ENCODE data around the gene ADCY5. TPM values are rescaled to one million over a fixed set of nuclear protein-coding genes. Genes with fewer than 3 reads are reported as not detected.
A peak's percentile ranks its signal among the peaks of the same experiment; 100 is the strongest.

ADCY5 gene
- total and polyA plus RNA-seq, 2 donors from 2014 or later: 7.1 to 33.6 TPM

DNA sequence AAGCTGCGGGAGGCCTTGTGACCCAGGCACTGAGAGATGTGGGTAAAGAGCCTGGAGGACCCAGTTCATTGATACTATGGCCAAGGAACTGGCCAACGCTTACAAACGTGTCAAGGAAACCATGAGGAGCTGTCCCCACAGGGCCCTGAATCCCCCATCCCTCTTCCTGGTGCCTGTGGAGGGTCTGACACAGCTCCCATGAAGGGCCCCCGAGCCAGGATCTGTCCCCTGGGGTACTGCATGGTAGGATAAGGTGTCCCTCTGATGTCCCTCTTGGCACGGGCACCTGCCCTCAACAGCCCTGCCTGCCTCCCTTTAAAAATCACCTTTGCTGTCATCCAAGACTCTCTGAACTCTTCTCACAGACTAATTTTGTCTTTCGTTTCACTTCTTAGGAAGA lies 122.4 kb downstream of the ADCY5 start:
- intact Hi-C loops (cut with DNase I): loop anchor here (5.0 to 10.0 kb wide), 2 partner anchors 161 to 228 kb away; no protein-coding TSS in a partner anchor
- H3K9ac ChIP-seq (ENCODE audit: low read length in 3 of 3): no peak overlapping the region
- H3K4me3 ChIP-seq (ENCODE audit: low read length in 3 of 3): no peak overlapping the region
- H3K27me3 ChIP-seq (ENCODE audit: control insufficient read depth, insufficient read depth, low read length): no peaks in the 10 kb centered on the region
- FAIRE-seq (no peak), DNase-seq (peak in 1 of 5 donors; percentile 43)
- H3K9me3 ChIP-seq (ENCODE audit: control insufficient read depth in 2 of 3, insufficient read depth in 1 of 3, low read length in 3 of 3): no peaks in the 10 kb centered on the region
- H3K4me1 ChIP-seq (ENCODE audit: control insufficient read depth in 2 of 3, insufficient read depth in 2 of 3, low read depth in 1 of 3, low read length in 3 of 3): peaks cover 0 to 7% (median 5%) of the 10 kb centered on the region in 3 donors
- TF ChIP-seq, protein P1, sequence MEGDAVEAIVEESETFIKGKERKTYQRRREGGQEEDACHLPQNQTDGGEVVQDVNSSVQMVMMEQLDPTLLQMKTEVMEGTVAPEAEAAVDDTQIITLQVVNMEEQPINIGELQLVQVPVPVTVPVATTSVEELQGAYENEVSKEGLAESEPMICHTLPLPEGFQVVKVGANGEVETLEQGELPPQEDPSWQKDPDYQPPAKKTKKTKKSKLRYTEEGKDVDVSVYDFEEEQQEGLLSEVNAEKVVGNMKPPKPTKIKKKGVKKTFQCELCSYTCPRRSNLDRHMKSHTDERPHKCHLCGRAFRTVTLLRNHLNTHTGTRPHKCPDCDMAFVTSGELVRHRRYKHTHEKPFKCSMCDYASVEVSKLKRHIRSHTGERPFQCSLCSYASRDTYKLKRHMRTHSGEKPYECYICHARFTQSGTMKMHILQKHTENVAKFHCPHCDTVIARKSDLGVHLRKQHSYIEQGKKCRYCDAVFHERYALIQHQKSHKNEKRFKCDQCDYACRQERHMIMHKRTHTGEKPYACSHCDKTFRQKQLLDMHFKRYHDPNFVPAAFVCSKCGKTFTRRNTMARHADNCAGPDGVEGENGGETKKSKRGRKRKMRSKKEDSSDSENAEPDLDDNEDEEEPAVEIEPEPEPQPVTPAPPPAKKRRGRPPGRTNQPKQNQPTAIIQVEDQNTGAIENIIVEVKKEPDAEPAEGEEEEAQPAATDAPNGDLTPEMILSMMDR (IDR thresholded peaks at IDR 0.05; ENCODE audit: borderline replicate concordance, extremely low read depth, insufficient read depth): no peak
- H3K36me3 ChIP-seq (ENCODE audit: control insufficient read depth in 2 of 3, insufficient read depth in 3 of 3, low read length in 3 of 3): no peaks in the 10 kb centered on the region
- no peak overlapping the region for H3K27ac ChIP-seq (ENCODE audit: low read depth in 2 of 2, low read length in 2 of 2)

DNA sequence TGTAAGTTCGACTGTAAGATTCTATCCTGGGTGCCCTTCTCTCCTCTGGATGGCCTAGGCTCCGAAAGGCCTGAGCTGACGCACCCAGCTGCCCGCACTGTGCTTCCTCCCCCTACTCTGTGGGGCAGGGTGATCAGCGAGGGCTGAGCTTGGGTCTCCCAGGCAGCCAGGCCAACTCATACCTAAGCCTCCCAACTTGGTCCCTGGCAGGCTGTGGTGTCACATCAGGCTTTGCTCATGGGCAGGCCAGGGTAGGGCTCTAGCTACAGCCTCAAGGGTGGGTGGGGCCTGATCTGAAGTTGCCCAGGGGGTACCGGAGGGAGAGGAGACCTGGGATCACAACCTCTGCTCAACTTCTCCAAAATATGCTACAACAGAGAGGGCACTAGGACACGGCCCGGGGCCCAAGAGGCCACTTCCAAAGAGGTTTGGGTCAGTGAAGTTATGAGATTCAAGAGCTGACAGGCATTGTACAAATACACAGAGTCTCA lies 123.1 kb downstream of the ADCY5 start:
- intact Hi-C loops (cut with DNase I): loop anchor here (5.0 to 10.0 kb wide), 2 partner anchors 161 to 229 kb away; no protein-coding TSS in a partner anchor

DNA sequence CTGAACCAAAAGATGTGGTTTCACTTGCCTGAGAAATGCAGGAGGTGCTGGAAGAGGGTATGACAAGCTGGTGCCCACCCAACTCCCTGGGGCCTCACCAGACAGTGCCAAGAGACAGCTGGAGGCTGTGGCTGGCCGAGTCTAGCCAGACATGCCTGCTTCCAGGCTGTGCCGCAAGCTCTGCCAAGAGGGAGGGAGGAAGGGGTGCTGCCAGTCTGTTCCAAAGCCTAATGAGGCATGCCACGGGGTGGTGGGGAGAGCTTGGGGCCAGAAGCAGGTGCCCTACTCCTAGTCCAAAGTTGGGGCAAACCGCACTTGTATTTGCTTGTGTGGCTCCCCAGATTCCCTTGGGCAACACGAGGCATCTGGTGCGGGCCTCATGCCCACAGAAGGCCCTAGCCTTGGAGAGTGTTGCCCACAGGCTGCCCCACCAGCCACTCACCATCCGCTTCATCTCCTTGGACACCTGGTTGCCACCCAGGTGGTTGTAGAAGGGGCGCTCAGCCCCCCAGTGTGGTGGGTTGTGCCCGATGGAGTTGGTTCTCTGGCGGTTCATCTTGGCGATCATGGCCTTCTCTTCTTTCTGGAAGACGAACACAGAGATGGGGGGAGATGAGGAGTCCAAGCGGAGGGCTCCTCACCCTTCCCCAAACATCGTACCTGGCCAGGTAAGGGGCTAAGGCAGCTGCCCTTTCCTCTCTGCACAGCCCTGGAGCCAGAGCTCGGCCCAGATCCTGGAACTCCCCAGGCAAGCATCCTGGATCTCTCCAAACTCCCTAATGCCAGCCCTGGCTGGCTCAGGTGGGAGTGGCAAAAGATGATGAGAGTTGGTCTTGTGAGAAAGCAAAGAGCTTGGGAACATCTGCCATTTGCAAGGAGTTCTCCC lies 123.8 kb downstream of the ADCY5 start:
- TF ChIP-seq, protein P1 (IDR thresholded peaks at IDR 0.05; ENCODE audit: borderline replicate concordance, extremely low read depth, insufficient read depth): no peak
- Histone ChIP-seq H3K36me3 (ENCODE audit: control insufficient read depth in 2 of 3, insufficient read depth in 3 of 3, low read length in 3 of 3) (peaks cover 0 to 6% (median 0%) of the 10 kb centered on the region in 3 donors), H3K27ac (ENCODE audit: low read depth in 2 of 2, low read length in 2 of 2) (no peak overlapping the region), H3K4me1 (ENCODE audit: control insufficient read depth in 2 of 3, insufficient read depth in 2 of 3, low read depth in 1 of 3, low read length in 3 of 3) (peaks cover 0 to 4% (median 2%) of the 10 kb centered on the region in 3 donors), H3K9me3 (ENCODE audit: control insufficient read depth in 2 of 3, insufficient read depth in 1 of 3, low read length in 3 of 3) (no peaks in the 10 kb centered on the region), H3K27me3 (ENCODE audit: control insufficient read depth, insufficient read depth, low read length) (no peaks in the 10 kb centered on the region), H3K4me3 (ENCODE audit: low read length in 3 of 3) (no peak overlapping the region), H3K9ac (ENCODE audit: low read length in 3 of 3) (no peak overlapping the region)
- DNase-seq: peak in 1 of 5 donors; percentile 52
- intact Hi-C loops (cut with DNase I): loop anchor here (5.0 to 10.0 kb wide), 2 partner anchors 162 to 230 kb away; no protein-coding TSS in a partner anchor
- no peak for FAIRE-seq

More for the DNA sequence above, 123.1 kb downstream of the ADCY5 start:
- no peaks in the 10 kb centered on the region for H3K27me3 ChIP-seq (ENCODE audit: control insufficient read depth, insufficient read depth, low read length)
- TF ChIP-seq, protein P1 (IDR thresholded peaks at IDR 0.05; ENCODE audit: borderline replicate concordance, extremely low read depth, insufficient read depth): no peak
- H3K36me3 ChIP-seq (ENCODE audit: control insufficient read depth in 2 of 3, insufficient read depth in 3 of 3, low read length in 3 of 3): peaks cover 0 to 4% (median 0%) of the 10 kb centered on the region in 3 donors
- no peak for FAIRE-seq
- peak in 1 of 5 donors; percentile 35 for DNase-seq
- H3K27ac ChIP-seq (ENCODE audit: low read depth in 2 of 2, low read length in 2 of 2): no peak overlapping the region
- H3K4me1 ChIP-seq (ENCODE audit: control insufficient read depth in 2 of 3, insufficient read depth in 2 of 3, low read depth in 1 of 3, low read length in 3 of 3): peaks cover 0 to 7% (median 5%) of the 10 kb centered on the region in 3 donors
- H3K4me3 ChIP-seq (ENCODE audit: low read length in 3 of 3): no peak overlapping the region
- no peaks in the 10 kb centered on the region for H3K9me3 ChIP-seq (ENCODE audit: control insufficient read depth in 2 of 3, insufficient read depth in 1 of 3, low read length in 3 of 3)
- H3K9ac ChIP-seq (ENCODE audit: low read length in 3 of 3): no peak overlapping the region
